HG03442 (cell line): ENCODE measurements around the gene IPCEF1.
A peak's percentile ranks its signal among the peaks of the same experiment; 100 is the strongest.

Experiments
- ATAC-seq: cut with Tn5 transposase; IDR thresholded peaks from one replicate; pipeline ENCODE4 v1.9.1; 2021; ENCODE audit warnings: mild to moderate bottlenecking, moderate library complexity; ENCODE audit not compliant: unreplicated experiment

IPCEF1 gene

GRCh38 chr6:154170106-154170505 lies 186.5 kb downstream of the IPCEF1 start:
- no peak for ATAC-seq

GRCh38 chr6:154169193-154169847 lies 187.3 kb downstream of the IPCEF1 start:
- no peak for ATAC-seq

- ATAC-seq: no peak
Measured at GRCh38 chr6:154167126-154167525, 189.5 kb downstream of the IPCEF1 start.

- ATAC-seq: no peak
Measured at GRCh38 chr6:154166140-154166539, 190.5 kb downstream of the IPCEF1 start.

GRCh38 chr6:154165478-154165877 lies 191.1 kb downstream of the IPCEF1 start:
- ATAC-seq: no peak

GRCh38 chr6:154164397-154164796 lies 192.2 kb downstream of the IPCEF1 start:
- no peak for ATAC-seq

- ATAC-seq: peak; percentile 67
Measured at GRCh38 chr6:154161689-154162088, 194.9 kb downstream of the IPCEF1 start.

GRCh38 chr6:154159126-154159525 lies 197.5 kb downstream of the IPCEF1 start:
- no peak for ATAC-seq

- ATAC-seq: no peak
Measured at GRCh38 chr6:154157706-154158105, 198.9 kb downstream of the IPCEF1 start.

GRCh38 chr6:154157082-154157481 lies 199.5 kb downstream of the IPCEF1 start:
- ATAC-seq: peak; percentile 53

GRCh38 chr6:154156135-154156896 lies 200.3 kb downstream of the IPCEF1 start:
- peak; percentile 88 for ATAC-seq

GRCh38 chr6:154154389-154154967 lies 202.1 kb downstream of the IPCEF1 start:
- ATAC-seq: no peak

- ATAC-seq: no peak
Measured at GRCh38 chr6:154143753-154144152, 212.8 kb downstream of the IPCEF1 start.

GRCh38 chr6:154140743-154141142 lies 215.9 kb downstream of the IPCEF1 start:
- ATAC-seq: no peak

- no peak for ATAC-seq
Measured at GRCh38 chr6:154139892-154140291, 216.7 kb downstream of the IPCEF1 start.

GRCh38 chr6:154138793-154139192 lies 217.8 kb downstream of the IPCEF1 start:
- ATAC-seq: no peak

- no peak for ATAC-seq
Measured at GRCh38 chr6:154134471-154135147, 222.0 kb downstream of the IPCEF1 start.

GRCh38 chr6:154127657-154128056 lies 228.9 kb downstream of the IPCEF1 start:
- ATAC-seq: no peak

GRCh38 chr6:154125421-154125820 lies 231.2 kb downstream of the IPCEF1 start:
- ATAC-seq: no peak

- ATAC-seq: no peak
Measured at GRCh38 chr6:154123155-154123956, 233.2 kb downstream of the IPCEF1 start.
